Endothelial cell of umbilical vein (primary cell): Measurements from ENCODE around the gene TJP3. TPM values are rescaled to one million over a fixed set of nuclear protein-coding genes. Genes with fewer than 3 reads are reported as not detected.
A peak's percentile ranks its signal among the peaks of the same experiment; 100 is the strongest.

Source experiments
- BruUV-seq: library from RNA; stranded (reverse); fragments of 400-500 nt; replicated peaks from 2 replicates; lab custom pipeline; 2021; lab: Mats Ljungman, UMichigan
- CTCF ChIA-PET: fragments of 300-600, 350-600 bp; sonication (Branson Sonifier 250); formaldehyde crosslinking; loops from one replicate; lab custom pipeline; 2021; ENCODE audit warnings: antibody characterized with exemption, inconsistent platforms; lab: Charles Lee
- POLR2A ChIA-PET: fragments of 300-600, 350-600 bp; sonication (Branson Sonifier 250); formaldehyde crosslinking; loops from one replicate; lab custom pipeline; 2021; ENCODE audit warnings: antibody characterized with exemption, inconsistent platforms; lab: Charles Lee
- DNase-seq: peaks from one replicate; pipeline ENCODE4 v3.0.0-alpha.2; 2011; ENCODE audit warnings: low read depth, low spot score
- FAIRE-seq: peaks from 2 replicates; lab custom pipeline; 2011; peaks lifted over from hg19 to GRCh38; lab: Jason Lieb, UNC
- H2AFZ ChIP-seq: 2 replicates; pipeline ENCODE4 v1.6.0; 2012; ENCODE audit warnings: low read depth, low read length, control low read depth, inconsistent platforms
- H3K27ac ChIP-seq: 2 replicates; pipeline ENCODE4 v1.5.1; 2011; ENCODE audit warnings: low read depth, mild to moderate bottlenecking, control low read depth, low read length, moderate library complexity; ENCODE audit not compliant: insufficient read depth
- H3K27me3 ChIP-seq, 2 experiments: 2 replicates each; pipeline versions ENCODE4 v1.6.0 to v1.6.1; 2011; ENCODE audit warnings: low read length in 2 of 2, mixed read lengths in 1 of 2; ENCODE audit not compliant: control insufficient read depth in 2 of 2, insufficient read depth in 2 of 2
- H3K36me3 ChIP-seq, 2 experiments: 2 replicates in 1 of 2; 3 replicates in 1 of 2; pipeline ENCODE4 v1.5.1; 2011; ENCODE audit warnings: low read length in 2 of 2, mild to moderate bottlenecking in 1 of 2, moderate library complexity in 1 of 2; ENCODE audit not compliant: control insufficient read depth in 2 of 2, insufficient read depth in 2 of 2; ENCODE audit errors: extremely low read depth in 1 of 2
- H3K4me1 ChIP-seq: 3 replicates; pipeline ENCODE4 v1.5.1; 2011; ENCODE audit warnings: mild to moderate bottlenecking, low read length; ENCODE audit not compliant: control insufficient read depth, insufficient read depth; ENCODE audit errors: extremely low read depth
- H3K4me2 ChIP-seq: 2 replicates; pipeline ENCODE4 v1.6.1; 2011; ENCODE audit warnings: low read length, control low read depth, mixed read lengths; ENCODE audit not compliant: insufficient read depth
- H3K4me3 ChIP-seq, 3 experiments: fragments of 200-600 bp in 1 of 3; sonication (generic), shearing (Covaris generic) in 1 of 3; replicated peaks in 1 of 3; 2 replicates each; pipeline ENCODE4 v1.5.1; 2011 to 2016; ENCODE audit warnings: control low read depth in 3 of 3, low read length in 3 of 3, mild to moderate bottlenecking in 2 of 3, inconsistent platforms in 1 of 3, low read depth in 1 of 3, moderate library complexity in 1 of 3; ENCODE audit not compliant: insufficient read depth in 1 of 3
- H3K79me2 ChIP-seq: 2 replicates; pipeline ENCODE4 v1.6.0; 2012; ENCODE audit warnings: low read length, inconsistent platforms; ENCODE audit not compliant: control insufficient read depth, insufficient read depth
- H3K9ac ChIP-seq: replicated peaks from 2 replicates; pipeline ENCODE3; 2011; ENCODE audit warnings: low read length, control low read depth; ENCODE audit not compliant: insufficient read depth; ENCODE audit errors: extremely low read depth
- H3K9me1 ChIP-seq: replicated peaks from 3 replicates; pipeline ENCODE4 v1.6.0; 2011; ENCODE audit warnings: mild to moderate bottlenecking, low read length; ENCODE audit not compliant: control insufficient read depth, insufficient read depth; ENCODE audit errors: extremely low read depth
- H3K9me3 ChIP-seq: replicated peaks from 2 replicates; pipeline ENCODE4 v1.5.1; 2012; ENCODE audit warnings: low read length, inconsistent platforms; ENCODE audit not compliant: control insufficient read depth, insufficient read depth
- H4K20me1 ChIP-seq: replicated peaks from 2 replicates; pipeline ENCODE3; 2011; ENCODE audit warnings: mild to moderate bottlenecking, low read length; ENCODE audit not compliant: control insufficient read depth, insufficient read depth; ENCODE audit errors: extremely low read depth
- FOS ChIP-seq: IDR thresholded peaks from 2 replicates; pipeline ENCODE4 v1.6.1; 2011; ENCODE audit warnings: mild to moderate bottlenecking, low read length, moderate library complexity, borderline replicate concordance; ENCODE audit not compliant: insufficient read depth
- JUN ChIP-seq: IDR thresholded peaks from 2 replicates; pipeline ENCODE4 v1.6.1; 2011; ENCODE audit warnings: borderline replicate concordance, low read depth; ENCODE audit not compliant: insufficient read length, insufficient read depth
- POLR2A ChIP-seq: IDR thresholded peaks from 2 replicates; pipeline ENCODE4 v1.6.1; 2012; ENCODE audit warnings: low read depth, mild to moderate bottlenecking, control low read depth, low read length
- dilution Hi-C: fragments of 300-500 bp; cut with MboI; formaldehyde crosslinking; loops from one replicate; pipeline ENCODE4 v1.15.0; 2019; ENCODE audit warnings: low sequenced_read_pairs; ENCODE audit not compliant: extremely low pct_ligation_motif_present
- intact Hi-C: fragments of 100-400 bp; cut with micrococcal nuclease; formaldehyde crosslinking; loops from one replicate; pipeline ENCODE4 v1.10.0; 2022
- polyA plus RNA-seq, 4 experiments: library from polyadenylated mRNA; depleted of rRNA in 3 of 4; stranded (reverse) in 3 of 4; unstranded in 1 of 4; fragments of >200 nt; gene quantifications; 2 replicates each; pipeline versions ENCODE4 v1.2.1 to v1.2.3, GENCODE V29; 2011 to 2012; ENCODE audit warnings: missing spikeins in 1 of 4
- total RNA-seq: library from RNA; stranded (reverse); gene quantifications from 2 replicates; pipeline ENCODE4 v1.2.3, GENCODE V29; 2021
- TF ChIP-seq, protein P1 (sequence below), 2 donors: IDR thresholded peaks; 1 replicate in 1 of 2; 2 replicates in 1 of 2; pipeline ENCODE4 v1.5.1; 2011; ENCODE audit warnings: low read length in 2 of 2, mild to moderate bottlenecking in 2 of 2, moderate library complexity in 2 of 2, control low read depth in 1 of 2, inconsistent platforms in 1 of 2, low read depth in 1 of 2; ENCODE audit not compliant: insufficient read depth in 1 of 2; ENCODE audit errors: extremely low read depth in 1 of 2
- TF ChIP-seq, protein P2 (sequence below): IDR thresholded peaks from 2 replicates; pipeline ENCODE4 v1.6.1; 2011; ENCODE audit not compliant: insufficient read depth, insufficient read length

The TJP3 gene
- total and polyA plus RNA-seq, 2 donors (not counting 3 experiments of a cell fraction or from before 2014, with no cell fraction given) = 0.10 TPM; not detected in 1

DNA sequence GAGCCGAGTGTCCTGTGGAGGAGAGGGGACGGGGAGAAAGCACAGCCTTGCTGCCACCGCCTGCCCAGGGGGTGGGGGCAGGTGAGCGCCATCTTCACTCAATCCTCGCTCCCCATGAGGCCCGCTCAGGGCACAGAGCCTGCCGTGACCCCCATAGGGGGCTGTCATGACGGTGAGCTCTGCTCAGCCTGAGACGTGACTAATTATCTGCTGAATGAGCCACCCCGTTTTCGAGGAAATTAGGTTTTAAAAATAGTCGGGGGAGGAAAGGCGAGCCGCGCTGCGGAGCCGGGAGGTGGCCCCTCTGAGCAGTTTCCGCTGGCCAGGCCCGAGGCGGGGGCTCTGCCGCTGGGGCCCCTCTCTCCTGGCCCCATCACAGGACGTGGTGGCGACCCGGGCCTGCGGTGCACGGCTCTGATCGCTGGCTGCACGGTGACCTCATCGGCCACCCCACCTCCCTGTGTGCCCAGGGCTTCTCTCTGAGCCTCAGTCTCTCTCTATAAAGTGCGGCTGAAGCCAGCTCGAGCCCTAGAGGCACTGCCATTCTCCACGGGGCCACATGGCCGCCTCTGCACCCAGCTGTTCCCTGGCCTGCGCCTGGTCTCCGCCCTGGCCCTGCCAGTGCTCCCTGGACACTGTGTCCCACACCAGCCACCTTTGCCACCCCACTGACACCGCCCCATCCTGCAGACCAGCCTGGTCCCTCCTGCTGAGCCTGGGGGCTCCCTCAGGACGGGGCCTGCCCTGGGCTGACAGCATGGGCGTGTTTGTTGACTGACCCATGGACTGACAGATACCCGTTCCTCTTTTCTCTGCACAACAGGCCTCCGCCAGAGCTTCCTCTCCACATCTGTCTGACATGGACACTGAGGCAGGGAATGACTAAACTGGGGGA lies 36.3 kb upstream of the TJP3 start:
- intact Hi-C loops = loop anchor here (1.0 to 5.0 kb wide), 3 partner anchors 11 to 100 kb away; partner anchors contain the start of genes HMG20B and PIP5K1C
- peaks cover 13% of the 10 kb centered on the region for H3K79me2 ChIP-seq

More for the DNA sequence above, 36.3 kb upstream of the TJP3 start:
- peak overlapping the region; percentile 98 for H3K27ac ChIP-seq
- peak overlapping the region; percentile 58 for H3K4me2 ChIP-seq
- ChIA-PET POLR2A (interaction anchor here (1.1 to 2.0 kb wide), 3 partner anchors 11 to 25 kb away, joined by 3 to 8 read pairs (median 6); no protein-coding TSS in a partner anchor), CTCF (interaction anchor here (0.7 to 7.6 kb wide), 6 partner anchors 11 to 28 kb away, joined by 3 to 66 read pairs (median 9); partner anchors contain the start of gene PIP5K1C)
- no TSS peak for BruUV-seq
- H2AFZ ChIP-seq = no peak overlapping the region
- peak; percentile 64 for DNase-seq
- H3K9me1 ChIP-seq = no peaks in the 10 kb centered on the region
- no peaks in the 10 kb centered on the region for H3K36me3 ChIP-seq
- no peaks in the 10 kb centered on the region for H4K20me1 ChIP-seq
- H3K9me3 ChIP-seq = no peaks in the 10 kb centered on the region
- H3K4me3 ChIP-seq = no peak overlapping the region
- peaks cover 28% of the 10 kb centered on the region for H3K4me1 ChIP-seq
- dilution Hi-C loops = no loop called here
- peak overlapping the region; percentile 87 for H3K9ac ChIP-seq
- no peaks in the 10 kb centered on the region for H3K27me3 ChIP-seq
- FAIRE-seq = peak; percentile 83
- TF ChIP-seq, protein P1, sequence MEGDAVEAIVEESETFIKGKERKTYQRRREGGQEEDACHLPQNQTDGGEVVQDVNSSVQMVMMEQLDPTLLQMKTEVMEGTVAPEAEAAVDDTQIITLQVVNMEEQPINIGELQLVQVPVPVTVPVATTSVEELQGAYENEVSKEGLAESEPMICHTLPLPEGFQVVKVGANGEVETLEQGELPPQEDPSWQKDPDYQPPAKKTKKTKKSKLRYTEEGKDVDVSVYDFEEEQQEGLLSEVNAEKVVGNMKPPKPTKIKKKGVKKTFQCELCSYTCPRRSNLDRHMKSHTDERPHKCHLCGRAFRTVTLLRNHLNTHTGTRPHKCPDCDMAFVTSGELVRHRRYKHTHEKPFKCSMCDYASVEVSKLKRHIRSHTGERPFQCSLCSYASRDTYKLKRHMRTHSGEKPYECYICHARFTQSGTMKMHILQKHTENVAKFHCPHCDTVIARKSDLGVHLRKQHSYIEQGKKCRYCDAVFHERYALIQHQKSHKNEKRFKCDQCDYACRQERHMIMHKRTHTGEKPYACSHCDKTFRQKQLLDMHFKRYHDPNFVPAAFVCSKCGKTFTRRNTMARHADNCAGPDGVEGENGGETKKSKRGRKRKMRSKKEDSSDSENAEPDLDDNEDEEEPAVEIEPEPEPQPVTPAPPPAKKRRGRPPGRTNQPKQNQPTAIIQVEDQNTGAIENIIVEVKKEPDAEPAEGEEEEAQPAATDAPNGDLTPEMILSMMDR (IDR thresholded peaks at IDR 0.05; ENCODE audit: extremely low read depth in 1 of 2, insufficient read depth in 1 of 2, low read depth in 1 of 2, low read length in 2 of 2) = peak; percentile 15 to 40
- TF ChIP-seq, protein P2, sequence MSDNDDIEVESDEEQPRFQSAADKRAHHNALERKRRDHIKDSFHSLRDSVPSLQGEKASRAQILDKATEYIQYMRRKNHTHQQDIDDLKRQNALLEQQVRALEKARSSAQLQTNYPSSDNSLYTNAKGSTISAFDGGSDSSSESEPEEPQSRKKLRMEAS = no peak
- TF ChIP-seq POLR2A (no peak), FOS (peak; percentile 19), JUN (no peak)
